Measurements from ENCODE around the gene ZNF746.

ZNF746 gene

DNA sequence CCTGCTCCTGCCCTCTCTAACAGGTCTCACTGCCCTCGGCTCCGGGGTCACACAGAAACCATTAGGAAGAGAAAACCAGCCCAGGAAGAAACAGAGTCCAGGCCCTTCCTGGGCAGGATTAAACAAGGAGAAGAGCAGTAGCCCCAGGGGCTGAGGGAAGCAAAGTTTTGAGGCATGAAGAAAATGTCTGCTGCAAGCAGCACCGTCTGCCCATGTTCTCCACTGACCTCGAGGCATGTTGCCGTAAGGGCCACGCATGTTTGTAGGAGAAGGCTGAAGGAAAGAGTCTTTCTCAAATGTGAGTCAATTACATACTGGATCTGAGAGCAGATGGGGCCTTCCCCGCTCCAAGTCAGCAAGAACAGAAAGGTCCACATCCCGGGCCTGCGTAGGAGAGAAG, 4.2 kb downstream of the ZNF746 start:
- no peak for ATAC-seq (ENCODE audit: low read depth)

GRCh38 chr7:149490083-149490760, 7.4 kb downstream of the ZNF746 start:
- DNase-seq (ENCODE audit: low spot score) (no peak), ATAC-seq (ENCODE audit: low read depth) (no peak)
- Histone ChIP-seq H3K9me3 (ENCODE audit: severe bottlenecking) (no peaks in the 10 kb centered on the region), H3K4me1 (ENCODE audit: insufficient read depth, poor library complexity, severe bottlenecking) (no peaks in the 10 kb centered on the region), H3K27ac (ENCODE audit: poor library complexity, severe bottlenecking) (no peak overlapping the region), H3K27me3 (ENCODE audit: insufficient read depth, poor library complexity, severe bottlenecking) (no peaks in the 10 kb centered on the region), H3K36me3 (ENCODE audit: low read depth) (peaks cover 77% of the 10 kb centered on the region), H3K4me3 (ENCODE audit: severe bottlenecking) (no peak overlapping the region)
- TF ChIP-seq, protein P1, sequence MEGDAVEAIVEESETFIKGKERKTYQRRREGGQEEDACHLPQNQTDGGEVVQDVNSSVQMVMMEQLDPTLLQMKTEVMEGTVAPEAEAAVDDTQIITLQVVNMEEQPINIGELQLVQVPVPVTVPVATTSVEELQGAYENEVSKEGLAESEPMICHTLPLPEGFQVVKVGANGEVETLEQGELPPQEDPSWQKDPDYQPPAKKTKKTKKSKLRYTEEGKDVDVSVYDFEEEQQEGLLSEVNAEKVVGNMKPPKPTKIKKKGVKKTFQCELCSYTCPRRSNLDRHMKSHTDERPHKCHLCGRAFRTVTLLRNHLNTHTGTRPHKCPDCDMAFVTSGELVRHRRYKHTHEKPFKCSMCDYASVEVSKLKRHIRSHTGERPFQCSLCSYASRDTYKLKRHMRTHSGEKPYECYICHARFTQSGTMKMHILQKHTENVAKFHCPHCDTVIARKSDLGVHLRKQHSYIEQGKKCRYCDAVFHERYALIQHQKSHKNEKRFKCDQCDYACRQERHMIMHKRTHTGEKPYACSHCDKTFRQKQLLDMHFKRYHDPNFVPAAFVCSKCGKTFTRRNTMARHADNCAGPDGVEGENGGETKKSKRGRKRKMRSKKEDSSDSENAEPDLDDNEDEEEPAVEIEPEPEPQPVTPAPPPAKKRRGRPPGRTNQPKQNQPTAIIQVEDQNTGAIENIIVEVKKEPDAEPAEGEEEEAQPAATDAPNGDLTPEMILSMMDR (IDR thresholded peaks at IDR 0.05; ENCODE audit: poor library complexity, severe bottlenecking), result no peak

More for the DNA sequence above, 4.2 kb downstream of the ZNF746 start:
- Histone ChIP-seq H3K27ac (ENCODE audit: poor library complexity, severe bottlenecking) (no peak overlapping the region), H3K4me3 (ENCODE audit: severe bottlenecking) (no peak overlapping the region), H3K9me3 (ENCODE audit: severe bottlenecking) (no peaks in the 10 kb centered on the region), H3K4me1 (ENCODE audit: insufficient read depth, poor library complexity, severe bottlenecking) (no peaks in the 10 kb centered on the region), H3K36me3 (ENCODE audit: low read depth) (peaks cover 45% of the 10 kb centered on the region), H3K27me3 (ENCODE audit: insufficient read depth, poor library complexity, severe bottlenecking) (no peaks in the 10 kb centered on the region)
- TF ChIP-seq, protein P1 (IDR thresholded peaks at IDR 0.05; ENCODE audit: poor library complexity, severe bottlenecking), result no peak
- no peak for DNase-seq (ENCODE audit: low spot score)

DNA sequence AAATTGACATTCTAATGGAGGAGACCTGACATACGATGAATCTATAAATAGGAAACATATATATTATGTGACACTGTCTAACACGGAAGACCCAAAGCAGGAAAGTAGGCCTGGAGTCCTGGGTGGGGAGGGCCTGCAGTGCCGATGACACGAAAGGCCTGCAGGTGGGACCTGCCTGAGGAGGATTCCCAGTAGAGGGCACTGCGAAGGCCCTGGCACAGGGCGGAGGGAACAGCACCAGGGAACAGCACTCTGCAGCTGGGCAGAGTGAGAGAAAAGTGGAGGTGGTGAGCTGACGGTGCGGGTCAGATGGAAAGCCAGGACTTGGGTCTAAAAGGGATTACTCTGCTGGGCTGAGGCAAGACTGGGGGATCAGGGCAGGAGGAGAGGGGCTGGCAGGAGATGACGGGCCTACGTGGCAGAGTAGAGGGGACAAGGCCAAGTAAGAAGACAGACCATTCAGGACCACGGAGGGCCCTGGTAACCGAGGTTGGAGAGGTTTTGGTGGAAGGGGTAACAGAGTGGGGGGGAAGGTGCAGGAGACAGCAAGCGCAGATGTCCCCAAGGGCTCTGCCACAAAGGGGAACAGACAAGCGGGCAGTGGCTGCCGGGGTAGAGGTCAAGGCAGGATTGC, 8.1 kb downstream of the ZNF746 start:
- peak; percentile 52; the same call in 1 of the 3 replicates for ATAC-seq (ENCODE audit: low read depth)
- Histone ChIP-seq H3K27ac (ENCODE audit: poor library complexity, severe bottlenecking) (no peak overlapping the region), H3K4me3 (ENCODE audit: severe bottlenecking) (no peak overlapping the region), H3K4me1 (ENCODE audit: insufficient read depth, poor library complexity, severe bottlenecking) (no peaks in the 10 kb centered on the region), H3K9me3 (ENCODE audit: severe bottlenecking) (no peaks in the 10 kb centered on the region), H3K27me3 (ENCODE audit: insufficient read depth, poor library complexity, severe bottlenecking) (no peaks in the 10 kb centered on the region), H3K36me3 (ENCODE audit: low read depth) (peaks cover 74% of the 10 kb centered on the region)
- no peak for DNase-seq (ENCODE audit: low spot score)
- TF ChIP-seq, protein P1 (IDR thresholded peaks at IDR 0.05; ENCODE audit: poor library complexity, severe bottlenecking), result peak; percentile 25

DNA sequence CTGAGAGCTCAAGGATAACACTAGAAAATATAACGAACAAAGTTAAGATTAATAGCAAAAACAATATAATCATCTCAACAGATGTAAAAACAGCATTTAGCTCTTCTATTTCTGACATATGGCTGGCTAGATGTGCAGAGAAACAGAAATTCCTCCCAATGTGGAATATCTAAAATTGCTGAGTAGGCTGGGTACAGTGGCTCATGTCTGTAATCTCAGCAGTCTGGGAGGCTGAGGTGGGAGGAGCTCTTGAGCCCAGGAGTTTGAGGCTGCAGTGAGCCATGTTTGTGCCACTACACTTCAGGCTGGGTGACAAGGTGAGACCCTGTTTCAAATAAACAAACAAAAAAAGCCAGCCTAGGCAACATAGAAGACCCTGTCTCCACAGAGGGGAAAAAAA, 18.0 kb downstream of the ZNF746 start:
- no peaks in the 10 kb centered on the region for H3K4me1 ChIP-seq (ENCODE audit: insufficient read depth, poor library complexity, severe bottlenecking)
- H3K36me3 ChIP-seq (ENCODE audit: low read depth), result peaks cover 62% of the 10 kb centered on the region
- TF ChIP-seq, protein P1 (IDR thresholded peaks at IDR 0.05; ENCODE audit: poor library complexity, severe bottlenecking), result no peak
- ATAC-seq (ENCODE audit: low read depth) (no peak), DNase-seq (ENCODE audit: low spot score) (no peak)
- no peaks in the 10 kb centered on the region for H3K9me3 ChIP-seq (ENCODE audit: severe bottlenecking)
- H3K27me3 ChIP-seq (ENCODE audit: insufficient read depth, poor library complexity, severe bottlenecking), result no peaks in the 10 kb centered on the region
- H3K27ac ChIP-seq (ENCODE audit: poor library complexity, severe bottlenecking), result no peak overlapping the region
- H3K4me3 ChIP-seq (ENCODE audit: severe bottlenecking), result no peak overlapping the region

DNA sequence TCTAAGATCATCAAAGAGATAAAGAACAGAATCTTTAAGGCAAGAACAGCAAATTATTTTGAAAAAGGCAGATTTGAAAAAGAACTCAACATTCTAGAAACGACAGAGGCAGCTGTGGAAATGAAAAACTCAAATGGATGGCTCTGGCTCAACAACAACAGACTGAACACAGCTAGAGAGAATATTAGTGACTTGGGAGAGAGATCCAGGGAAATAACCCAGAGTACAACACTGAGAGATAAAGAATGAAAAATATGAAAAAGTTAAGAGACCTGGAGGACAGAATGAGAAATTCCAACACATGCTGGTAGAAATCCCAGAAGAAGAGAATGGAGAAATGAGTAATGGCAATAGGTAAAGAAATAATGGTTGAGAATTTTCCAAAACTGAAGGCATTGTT, 18.9 kb downstream of the ZNF746 start:
- ATAC-seq (ENCODE audit: low read depth) (no peak), DNase-seq (ENCODE audit: low spot score) (no peak)
- Histone ChIP-seq H3K4me1 (ENCODE audit: insufficient read depth, poor library complexity, severe bottlenecking) (no peaks in the 10 kb centered on the region), H3K27ac (ENCODE audit: poor library complexity, severe bottlenecking) (no peak overlapping the region), H3K36me3 (ENCODE audit: low read depth) (peaks cover 61% of the 10 kb centered on the region), H3K9me3 (ENCODE audit: severe bottlenecking) (no peaks in the 10 kb centered on the region), H3K4me3 (ENCODE audit: severe bottlenecking) (no peak overlapping the region), H3K27me3 (ENCODE audit: insufficient read depth, poor library complexity, severe bottlenecking) (no peaks in the 10 kb centered on the region)
- TF ChIP-seq, protein P1 (IDR thresholded peaks at IDR 0.05; ENCODE audit: poor library complexity, severe bottlenecking), result no peak

Measured in RWPE2 (cell line).